Heart left ventricle (tissue), 16 donors: ENCODE results near the gene PREX1. TPM values are rescaled to one million over a fixed set of nuclear protein-coding genes. Genes with fewer than 3 reads are reported as not detected.

ENCODE experiments used
- ATAC-seq, 4 donors: fragments of 200-7000 bp; cut with Tn5 transposase; one replicate each; pipeline ENCODE4 v1.9.1; 2020 to 2022; ENCODE audit warnings: moderate library complexity in 4 of 4, mild to moderate bottlenecking in 3 of 4, moderate number of reproducible peaks in 1 of 4
- DNase-seq, 5 donors: peaks; one replicate each; pipeline ENCODE4 v3.0.0-alpha.2; 2020
- H3K27ac ChIP-seq, 12 donors: fragments of 200-600 bp; sonication (generic) in 4 of 12; one replicate each; pipeline versions ENCODE4 v1.5.0 to v1.8.0; 2016 to 2022; ENCODE audit warnings: mild to moderate bottlenecking in 2 of 12
- H3K27me3 ChIP-seq, 9 donors: fragments of 200-600 bp; sonication (generic) in 2 of 9; one replicate each; pipeline versions ENCODE4 v1.5.1 to v1.8.0; 2016 to 2022; ENCODE audit warnings: mild to moderate bottlenecking in 3 of 9
- H3K36me3 ChIP-seq, 9 donors: fragments of 200-600 bp; sonication (generic) in 2 of 9; one replicate each; pipeline versions ENCODE4 v1.5.0 to v1.8.0; 2018 to 2022; ENCODE audit warnings: mild to moderate bottlenecking in 2 of 9
- H3K4me1 ChIP-seq, 12 donors: fragments of 200-600 bp; sonication (generic) in 4 of 12; one replicate each; pipeline versions ENCODE4 v1.5.0 to v1.8.0; 2016 to 2022; ENCODE audit warnings: mild to moderate bottlenecking in 3 of 12
- H3K4me3 ChIP-seq, 12 donors: fragments of 200-600 bp; sonication (generic) in 4 of 12; one replicate each; pipeline versions ENCODE4 v1.5.0 to v1.8.0; 2017 to 2022; ENCODE audit warnings: mild to moderate bottlenecking in 9 of 12, moderate library complexity in 4 of 12
- H3K9me3 ChIP-seq, 12 donors: fragments of 200-600 bp; sonication (generic) in 4 of 12; one replicate each; pipeline versions ENCODE4 v1.5.0 to v1.8.0; 2016 to 2022; ENCODE audit warnings: mild to moderate bottlenecking in 1 of 12
- CTCF ChIP-seq, 12 donors: fragments of 200-600 bp; sonication (generic) in 4 of 12; IDR thresholded peaks; one replicate each; pipeline versions ENCODE4 v1.5.0 to v1.8.0; 2018 to 2022; ENCODE audit warnings: antibody characterized with exemption in 12 of 12, mild to moderate bottlenecking in 5 of 12
- POLR2A ChIP-seq, 2 donors: fragments of 450-650 bp; IDR thresholded peaks; one replicate each; pipeline ENCODE4 v1.6.1; 2017; ENCODE audit warnings: antibody characterized with exemption in 2 of 2, mild to moderate bottlenecking in 2 of 2, moderate library complexity in 2 of 2
- WGBS, 4 donors: extraction: QIAGEN DNeasy Blood & Tissue Kit in 2 of 4; methylation state at CpG; one replicate each; pipeline versions ENCODE4 v1.1.5 to v1.1.7; 2013 to 2018; 5-methylcytosine and 5-hydroxymethylcytosine counted together
- intact Hi-C, 10 donors: fragments of 100-400 bp; cut with DNase I; formaldehyde crosslinking; loops; one replicate each; pipeline versions ENCODE4 v1.11.1 to v1.14.2; 2022
- polyA plus RNA-seq, 2 donors: library from polyadenylated mRNA; stranded (reverse); fragments of 200-250 nt; gene quantifications; one replicate each; pipeline ENCODE4 v1.2.3, GENCODE V29; 2013
- total RNA-seq, 9 donors: library from RNA; depleted of rRNA in 2 of 9; stranded (reverse); fragments of >200 nt in 2 of 9; fragmentation: NEBNext Ultra II Directional in 3 of 9; extraction: Animal tissue kit (Norgen Biotek cat#: 25700) in 3 of 9; gene quantifications; one replicate each; pipeline versions ENCODE4 v1.1.0 to v1.2.4, GENCODE V29; 2016 to 2023
- donor health status: ischemic (EF 13 %, LVEDD 7.1; RV severe dilation, severe dysfunction).
- donor health status: healthy with polysubstance abuse.
- donor health status: DM: no; HTN: yes; CAD: no.
- donor health status: DM: no; HTN: no; CAD: no.
- donor health status: ischemic (EF 25% LVEDD 6.9; RV normal size, moderate dysfunction).
- donor health status: ischemic (EF 25% LVEDD 5.7; RV mildly dilated, moderate dysfunction).
- donor health status: healthy.
- donor health status: DM: yes; HTN: yes; CAD: no.
- donor health status: ischemic (EF 35%, LVEDD 5.7; RV mildly dilated, moderate dysfunction).
- donor health status: nonischemic (EF 11% LVEDD 7.7; RV severe dilation, severe dysfunction).
- donor health status: DM: yes; HTN: yes; CAD: no.
- donor health status: PGD.
- donor health status: ischemic (EF 29% LVEDD 5.4; RV normal size, mild dysfunction).
- donor health status: nonischemic (EF 23%, LVEDD 6.1; RV moderate dilation, normal function).

The PREX1 gene
- total and polyA plus RNA-seq, 11 donors = 7.2 to 41.5 (median 11.9) TPM

DNA sequence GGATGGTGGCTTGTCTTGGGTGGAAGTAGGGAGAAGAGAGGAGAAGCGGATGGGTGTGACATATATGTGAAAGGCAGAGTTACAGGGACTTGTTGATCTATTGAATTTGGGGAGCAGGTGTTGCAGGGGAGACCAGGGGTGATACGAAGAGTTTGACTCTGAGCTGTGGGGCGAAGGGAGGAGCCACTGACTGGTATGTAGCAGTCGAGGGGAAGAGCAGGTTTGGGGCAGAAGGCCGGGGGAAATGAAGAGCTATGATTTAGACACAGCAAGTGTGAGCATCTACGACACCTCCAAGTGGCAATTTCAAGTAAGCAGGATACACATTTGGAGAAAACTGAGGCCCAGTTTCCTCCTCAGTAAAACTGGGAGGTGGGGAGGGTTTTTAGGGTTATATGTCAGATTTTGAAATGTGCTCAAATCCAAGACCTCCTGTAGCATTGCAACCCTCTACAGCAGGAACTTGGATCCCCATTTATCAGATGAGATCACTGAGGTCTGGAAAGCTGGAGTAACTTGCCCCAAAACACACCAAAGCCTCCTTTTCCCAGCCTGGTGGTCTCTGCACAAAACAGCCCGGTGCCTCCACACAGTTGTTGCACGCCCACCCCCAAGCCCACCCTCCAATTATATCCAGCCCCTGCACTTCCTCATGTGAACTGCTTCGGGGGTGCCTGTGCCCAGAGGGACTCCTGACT is 137.8 kb downstream of the PREX1 start:
- Histone ChIP-seq H3K36me3 (peaks cover 0 to 81% (median 0%) of the 10 kb centered on the region in 9 donors), H3K4me1 (peaks cover 0 to 34% (median 24%) of the 10 kb centered on the region in 12 donors), H3K27me3 (no peaks in the 10 kb centered on the region), H3K9me3 (no peaks in the 10 kb centered on the region), H3K27ac (no peak overlapping the region), H3K4me3 (no peak overlapping the region)
- WGBS, 4 donors = 86 to 96% (median 96%) methylated on average over 9 of the region's 9 CpGs
- DNase-seq (no peak), ATAC-seq (no peak)
- TF ChIP-seq CTCF (IDR thresholded peaks at IDR 0.05) (no peak), POLR2A (IDR thresholded peaks at IDR 0.05) (no peak)
- intact Hi-C loops = loop anchor here in 7 of 10 donors (5.0 to 10.0 kb wide), 4 partner anchors 62 to 137 kb away; partner anchors contain the start of gene PREX1 (in 6 of the 7)

DNA sequence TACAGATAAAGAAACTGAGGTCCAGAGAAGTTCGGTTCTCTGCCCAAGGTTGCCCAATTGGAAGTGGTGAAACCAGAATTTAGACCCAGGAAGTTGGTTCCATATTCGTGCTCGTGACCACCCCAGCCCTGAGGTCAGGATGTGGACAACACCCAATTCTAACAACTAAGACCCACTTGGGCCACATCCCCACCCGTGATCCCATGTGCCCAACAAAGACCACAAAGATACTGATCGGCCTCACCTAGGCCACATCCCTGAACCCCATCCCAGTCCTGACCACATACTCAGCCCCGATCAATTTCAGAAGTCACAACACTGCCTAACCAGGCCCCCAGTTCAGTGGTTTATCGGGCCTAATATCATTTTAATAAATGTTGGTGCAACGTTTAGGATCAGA is 138.4 kb downstream of the PREX1 start:
- H3K4me3 ChIP-seq = no peak overlapping the region
- H3K36me3 ChIP-seq = peaks cover 0 to 81% (median 0%) of the 10 kb centered on the region in 9 donors
- no peak overlapping the region for H3K27ac ChIP-seq
- intact Hi-C loops = loop anchor here in 7 of 10 donors (5.0 to 10.0 kb wide), 4 partner anchors 63 to 138 kb away; partner anchors contain the start of gene PREX1 (in 6 of the 7)
- WGBS, 4 donors = 82 to 94% (median 88%) methylated on average over 8 of the region's 8 CpGs
- H3K27me3 ChIP-seq = no peaks in the 10 kb centered on the region
- TF ChIP-seq CTCF (IDR thresholded peaks at IDR 0.05) = no peak
- TF ChIP-seq POLR2A (IDR thresholded peaks at IDR 0.05) = no peak
- no peaks in the 10 kb centered on the region for H3K9me3 ChIP-seq
- H3K4me1 ChIP-seq = peaks cover 0 to 40% (median 31%) of the 10 kb centered on the region in 12 donors
- DNase-seq (no peak), ATAC-seq (no peak)

GRCh38 chr20:48688579-48688978 is 139.2 kb downstream of the PREX1 start:
- intact Hi-C loops = loop anchor here in 7 of 10 donors (5.0 to 10.0 kb wide), 4 partner anchors 64 to 139 kb away; partner anchors contain the start of gene PREX1 (in 6 of the 7)
- no peak for TF ChIP-seq POLR2A (IDR thresholded peaks at IDR 0.05)
- no peak for TF ChIP-seq CTCF (IDR thresholded peaks at IDR 0.05)
- H3K27ac ChIP-seq = no peak overlapping the region
- H3K27me3 ChIP-seq = no peaks in the 10 kb centered on the region
- 97 to 98% (median 98%) methylated on average over 7 to 8 of the region's 8 CpGs for WGBS, 4 donors
- peaks cover 0 to 82% (median 0%) of the 10 kb centered on the region in 9 donors for H3K36me3 ChIP-seq
- H3K4me1 ChIP-seq = peaks cover 5 to 48% (median 39%) of the 10 kb centered on the region in 12 donors
- DNase-seq = no peak
- H3K4me3 ChIP-seq = no peak overlapping the region
- no peaks in the 10 kb centered on the region for H3K9me3 ChIP-seq
- ATAC-seq = no peak

GRCh38 chr20:48687117-48687800 is 140.5 kb downstream of the PREX1 start:
- TF ChIP-seq POLR2A (IDR thresholded peaks at IDR 0.05) (no peak), CTCF (IDR thresholded peaks at IDR 0.05) (no peak)
- intact Hi-C loops = loop anchor here in 7 of 10 donors (2.0 to 10.0 kb wide), 5 partner anchors 65 to 140 kb away; partner anchors contain the start of gene PREX1 (in 6 of the 7)
- Histone ChIP-seq H3K27me3 (no peaks in the 10 kb centered on the region), H3K4me1 (peaks cover 15 to 61% (median 52%) of the 10 kb centered on the region in 12 donors), H3K4me3 (no peak overlapping the region), H3K9me3 (no peaks in the 10 kb centered on the region), H3K27ac (peak overlapping the region in 5 of 12 donors; percentile 4 to 40 (median 23)), H3K36me3 (peaks cover 0 to 79% (median 0%) of the 10 kb centered on the region in 9 donors)
- 88 to 94% (median 92%) methylated on average over 10 of the region's 10 CpGs for WGBS, 4 donors
- no peak for ATAC-seq
- DNase-seq = no peak
